ENCODE results near the gene VPS51. TPM values are rescaled to one million over a fixed set of nuclear protein-coding genes. Genes with fewer than 3 reads are reported as not detected.
A peak's percentile ranks its signal among the peaks of the same experiment; 100 is the strongest.

Gene VPS51
- total RNA-seq, 3 donors from 2014 or later (not counting 1 experiment from before 2014, with no cell fraction given), result 180 to 197 (median 184) TPM

- Mint-ChIP-seq H3K4me1 (peaks cover 5 to 9% of the 10 kb centered on the region in 2 donors), H3K36me3 (no peaks in the 10 kb centered on the region), H3K4me3 (no peak overlapping the region), H3K27ac (peak overlapping the region in 1 of 2 donors; percentile 72), H3K9me3 (no peaks in the 10 kb centered on the region), H3K27me3 (ENCODE audit: low read depth in 2 of 2) (peaks cover 0 to 6% of the 10 kb centered on the region in 2 donors)
- Histone ChIP-seq H3K4me1 (ENCODE audit: control insufficient read depth, insufficient read depth, low read length) (peaks cover 11% of the 10 kb centered on the region), H3K27me3 (ENCODE audit: control insufficient read depth, insufficient read depth, low read length) (no peaks in the 10 kb centered on the region), H3K27ac (ENCODE audit: low read length) (no peak overlapping the region), H3K4me3 (ENCODE audit: low read length) (no peak overlapping the region), H3K36me3 (ENCODE audit: control insufficient read depth, insufficient read depth, low read length) (no peaks in the 10 kb centered on the region), H3K9me3 (ENCODE audit: control insufficient read depth, insufficient read depth, low read length) (no peaks in the 10 kb centered on the region)
- intact Hi-C loops (cut with micrococcal nuclease), result no loop called here
- 10% methylated on average over 8 of the region's 8 CpGs for WGBS (ENCODE audit: insufficient coverage)
- ATAC-seq (peak in 1 of 3 donors; percentile 24), DNase-seq (peak in 1 of 2 donors; percentile 71)
- TF ChIP-seq CTCF (IDR thresholded peaks at IDR 0.05), result no peak
Observed at GRCh38 chr11:65053827-65054508, 42.0 kb upstream of the VPS51 start.

GRCh38 chr11:65055538-65055937 lies 40.5 kb upstream of the VPS51 start:
- TF ChIP-seq CTCF (IDR thresholded peaks at IDR 0.05), result no peak
- DNase-seq (no peak), ATAC-seq (no peak)
- Mint-ChIP-seq H3K9me3 (no peaks in the 10 kb centered on the region), H3K27me3 (ENCODE audit: low read depth in 2 of 2) (peaks cover 0 to 6% of the 10 kb centered on the region in 2 donors), H3K4me1 (peaks cover 5 to 9% of the 10 kb centered on the region in 2 donors), H3K4me3 (no peak overlapping the region), H3K36me3 (no peaks in the 10 kb centered on the region), H3K27ac (no peak overlapping the region)
- no peak overlapping the region for H3K4me3 ChIP-seq (ENCODE audit: low read length)
- intact Hi-C loops (cut with micrococcal nuclease), result no loop called here
- H3K27me3 ChIP-seq (ENCODE audit: control insufficient read depth, insufficient read depth, low read length), result no peaks in the 10 kb centered on the region
- H3K9me3 ChIP-seq (ENCODE audit: control insufficient read depth, insufficient read depth, low read length), result no peaks in the 10 kb centered on the region
- H3K27ac ChIP-seq (ENCODE audit: low read length), result no peak overlapping the region
- no CpG with 5 or more reads among the region's 1 CpG for WGBS (ENCODE audit: insufficient coverage)
- H3K4me1 ChIP-seq (ENCODE audit: control insufficient read depth, insufficient read depth, low read length), result peaks cover 11% of the 10 kb centered on the region
- H3K36me3 ChIP-seq (ENCODE audit: control insufficient read depth, insufficient read depth, low read length), result no peaks in the 10 kb centered on the region

DNA sequence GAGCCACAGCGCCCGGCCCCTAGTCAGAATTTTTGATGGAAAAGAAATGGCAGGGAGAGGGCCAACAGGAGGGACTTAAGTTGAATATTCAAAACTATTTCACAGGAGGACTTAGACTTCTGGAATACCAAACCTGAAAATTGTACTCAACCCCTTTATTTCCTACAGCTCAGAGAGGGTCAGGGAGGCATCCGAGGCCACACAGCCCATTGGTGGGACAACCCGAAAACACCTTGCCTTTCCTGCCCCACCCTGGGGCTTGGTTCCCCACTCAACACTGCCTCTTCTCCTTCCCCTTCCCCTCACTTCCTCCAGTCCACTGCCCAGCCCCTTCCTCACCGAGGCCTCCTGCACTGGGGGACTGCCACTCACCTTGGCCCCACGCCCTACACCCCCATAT lies 39.0 kb upstream of the VPS51 start:
- TF ChIP-seq CTCF (IDR thresholded peaks at IDR 0.05), result no peak
- ATAC-seq (no peak), DNase-seq (no peak)
- WGBS (ENCODE audit: insufficient coverage), result 91% methylated on average over 6 of the region's 6 CpGs
- H3K9me3 Mint-ChIP-seq, result no peaks in the 10 kb centered on the region
- peaks cover 11% of the 10 kb centered on the region for H3K4me1 ChIP-seq (ENCODE audit: control insufficient read depth, insufficient read depth, low read length)
- H3K27ac ChIP-seq (ENCODE audit: low read length), result no peak overlapping the region
- H3K4me3 ChIP-seq (ENCODE audit: low read length), result no peak overlapping the region
- H3K4me3 Mint-ChIP-seq, result no peak overlapping the region
- no peak overlapping the region for H3K27ac Mint-ChIP-seq
- H3K36me3 ChIP-seq (ENCODE audit: control insufficient read depth, insufficient read depth, low read length), result no peaks in the 10 kb centered on the region
- no peaks in the 10 kb centered on the region for H3K36me3 Mint-ChIP-seq
- H3K27me3 ChIP-seq (ENCODE audit: control insufficient read depth, insufficient read depth, low read length), result no peaks in the 10 kb centered on the region
- intact Hi-C loops (cut with micrococcal nuclease), result no loop called here
- H3K27me3 Mint-ChIP-seq (ENCODE audit: low read depth in 2 of 2), result peaks cover 0 to 8% of the 10 kb centered on the region in 2 donors
- no peaks in the 10 kb centered on the region for H3K9me3 ChIP-seq (ENCODE audit: control insufficient read depth, insufficient read depth, low read length)
- peaks cover 5 to 9% of the 10 kb centered on the region in 2 donors for H3K4me1 Mint-ChIP-seq

DNA sequence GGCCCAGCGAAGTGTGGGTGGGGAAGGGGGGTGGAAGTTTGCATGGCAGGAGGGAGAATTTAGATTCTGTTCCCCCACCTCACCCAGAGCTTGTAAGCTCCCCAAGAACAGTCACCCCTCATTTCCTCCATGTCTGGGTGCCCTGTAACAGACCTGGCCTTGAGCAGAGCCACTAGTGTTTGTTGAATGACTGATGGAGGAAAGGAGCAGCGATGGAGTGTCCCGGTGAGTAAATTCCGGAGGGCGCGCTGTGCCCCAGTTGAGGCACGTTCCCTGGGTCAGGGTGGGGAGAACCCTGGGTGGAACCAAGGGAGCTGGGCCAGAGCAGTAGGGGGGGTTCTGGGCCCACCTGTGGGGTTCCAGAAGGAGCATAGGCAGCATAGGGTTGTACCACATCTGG lies 38.5 kb upstream of the VPS51 start:
- WGBS (ENCODE audit: insufficient coverage), result 97% methylated on average over 6 of the region's 7 CpGs
- H3K4me3 Mint-ChIP-seq, result no peak overlapping the region
- Histone ChIP-seq H3K4me1 (ENCODE audit: control insufficient read depth, insufficient read depth, low read length) (peaks cover 11% of the 10 kb centered on the region), H3K27ac (ENCODE audit: low read length) (no peak overlapping the region), H3K36me3 (ENCODE audit: control insufficient read depth, insufficient read depth, low read length) (no peaks in the 10 kb centered on the region), H3K9me3 (ENCODE audit: control insufficient read depth, insufficient read depth, low read length) (no peaks in the 10 kb centered on the region), H3K4me3 (ENCODE audit: low read length) (no peak overlapping the region), H3K27me3 (ENCODE audit: control insufficient read depth, insufficient read depth, low read length) (no peaks in the 10 kb centered on the region)
- no peaks in the 10 kb centered on the region for H3K36me3 Mint-ChIP-seq
- no peaks in the 10 kb centered on the region for H3K9me3 Mint-ChIP-seq
- intact Hi-C loops (cut with micrococcal nuclease), result no loop called here
- peaks cover 5 to 9% of the 10 kb centered on the region in 2 donors for H3K4me1 Mint-ChIP-seq
- no peak overlapping the region for H3K27ac Mint-ChIP-seq
- ATAC-seq (no peak), DNase-seq (no peak)
- H3K27me3 Mint-ChIP-seq (ENCODE audit: low read depth in 2 of 2), result peaks cover 2 to 8% of the 10 kb centered on the region in 2 donors
- TF ChIP-seq CTCF (IDR thresholded peaks at IDR 0.05), result no peak

Measured in natural killer cell (primary cell).